DOHH2 (cell line): ENCODE measurements around the gene RNF168.

Source experiments
- EZH2phosphoT487 ChIP-seq: fragments of 200-600 bp; sonication (generic); IDR thresholded peaks from 2 replicates; pipeline ENCODE4 v1.6.1; 2017; ENCODE audit warnings: borderline replicate concordance, mild to moderate bottlenecking, antibody characterized with exemption, low read length, moderate library complexity, mixed read lengths
- TF ChIP-seq, protein P1 (sequence below): fragments of 200-600 bp; sonication (generic); IDR thresholded peaks from one replicate; pipeline ENCODE4 v1.5.1; 2014; ENCODE audit warnings: antibody characterized with exemption, mild to moderate bottlenecking, low read depth, low read length; ENCODE audit not compliant: poor library complexity, severe bottlenecking

DNA sequence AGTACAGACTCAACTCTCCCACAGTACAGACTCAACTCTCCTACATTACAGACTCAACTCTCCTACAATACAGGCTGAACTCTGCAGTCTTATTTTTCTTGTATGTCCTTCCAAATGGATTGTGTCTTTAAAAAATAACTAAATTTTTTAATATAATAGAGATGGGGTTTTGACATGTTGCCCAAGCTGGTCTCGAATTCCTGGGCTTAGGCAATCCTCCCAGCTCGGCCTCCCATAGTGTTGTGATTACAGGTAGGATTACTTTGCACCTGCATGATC is 40.2 kb downstream of the RNF168 start:
- TF ChIP-seq, protein P1, sequence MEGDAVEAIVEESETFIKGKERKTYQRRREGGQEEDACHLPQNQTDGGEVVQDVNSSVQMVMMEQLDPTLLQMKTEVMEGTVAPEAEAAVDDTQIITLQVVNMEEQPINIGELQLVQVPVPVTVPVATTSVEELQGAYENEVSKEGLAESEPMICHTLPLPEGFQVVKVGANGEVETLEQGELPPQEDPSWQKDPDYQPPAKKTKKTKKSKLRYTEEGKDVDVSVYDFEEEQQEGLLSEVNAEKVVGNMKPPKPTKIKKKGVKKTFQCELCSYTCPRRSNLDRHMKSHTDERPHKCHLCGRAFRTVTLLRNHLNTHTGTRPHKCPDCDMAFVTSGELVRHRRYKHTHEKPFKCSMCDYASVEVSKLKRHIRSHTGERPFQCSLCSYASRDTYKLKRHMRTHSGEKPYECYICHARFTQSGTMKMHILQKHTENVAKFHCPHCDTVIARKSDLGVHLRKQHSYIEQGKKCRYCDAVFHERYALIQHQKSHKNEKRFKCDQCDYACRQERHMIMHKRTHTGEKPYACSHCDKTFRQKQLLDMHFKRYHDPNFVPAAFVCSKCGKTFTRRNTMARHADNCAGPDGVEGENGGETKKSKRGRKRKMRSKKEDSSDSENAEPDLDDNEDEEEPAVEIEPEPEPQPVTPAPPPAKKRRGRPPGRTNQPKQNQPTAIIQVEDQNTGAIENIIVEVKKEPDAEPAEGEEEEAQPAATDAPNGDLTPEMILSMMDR = no peak
- TF ChIP-seq EZH2phosphoT487 = no peak
